AG09319 (cell line): ENCODE results near the gene TBX10.
"Not testable (repeated sequence)": the region's sequence is repeated elsewhere in the genome, so short reads cannot be mapped to it uniquely, and the experiment has no call there.

Source experiments
- DNase-seq: peaks from one replicate; pipeline ENCODE4 v3.0.0-alpha.2; 2010; ENCODE audit warnings: low read depth; ENCODE audit errors: extremely low read depth
- TF ChIP-seq, protein P1 (sequence below): IDR thresholded peaks from 2 replicates; pipeline ENCODE4 v1.5.1; 2011; ENCODE audit warnings: low read depth, mild to moderate bottlenecking, inconsistent platforms, low read length, moderate library complexity

The TBX10 gene

GRCh38 chr11:67662835-67663531 is 23.4 kb upstream of the TBX10 start:
- TF ChIP-seq, protein P1, sequence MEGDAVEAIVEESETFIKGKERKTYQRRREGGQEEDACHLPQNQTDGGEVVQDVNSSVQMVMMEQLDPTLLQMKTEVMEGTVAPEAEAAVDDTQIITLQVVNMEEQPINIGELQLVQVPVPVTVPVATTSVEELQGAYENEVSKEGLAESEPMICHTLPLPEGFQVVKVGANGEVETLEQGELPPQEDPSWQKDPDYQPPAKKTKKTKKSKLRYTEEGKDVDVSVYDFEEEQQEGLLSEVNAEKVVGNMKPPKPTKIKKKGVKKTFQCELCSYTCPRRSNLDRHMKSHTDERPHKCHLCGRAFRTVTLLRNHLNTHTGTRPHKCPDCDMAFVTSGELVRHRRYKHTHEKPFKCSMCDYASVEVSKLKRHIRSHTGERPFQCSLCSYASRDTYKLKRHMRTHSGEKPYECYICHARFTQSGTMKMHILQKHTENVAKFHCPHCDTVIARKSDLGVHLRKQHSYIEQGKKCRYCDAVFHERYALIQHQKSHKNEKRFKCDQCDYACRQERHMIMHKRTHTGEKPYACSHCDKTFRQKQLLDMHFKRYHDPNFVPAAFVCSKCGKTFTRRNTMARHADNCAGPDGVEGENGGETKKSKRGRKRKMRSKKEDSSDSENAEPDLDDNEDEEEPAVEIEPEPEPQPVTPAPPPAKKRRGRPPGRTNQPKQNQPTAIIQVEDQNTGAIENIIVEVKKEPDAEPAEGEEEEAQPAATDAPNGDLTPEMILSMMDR = no peak
- DNase-seq = no peak

GRCh38 chr11:67662142-67662834 is 22.7 kb upstream of the TBX10 start:
- DNase-seq = no peak
- TF ChIP-seq, protein P1 = no peak

DNA sequence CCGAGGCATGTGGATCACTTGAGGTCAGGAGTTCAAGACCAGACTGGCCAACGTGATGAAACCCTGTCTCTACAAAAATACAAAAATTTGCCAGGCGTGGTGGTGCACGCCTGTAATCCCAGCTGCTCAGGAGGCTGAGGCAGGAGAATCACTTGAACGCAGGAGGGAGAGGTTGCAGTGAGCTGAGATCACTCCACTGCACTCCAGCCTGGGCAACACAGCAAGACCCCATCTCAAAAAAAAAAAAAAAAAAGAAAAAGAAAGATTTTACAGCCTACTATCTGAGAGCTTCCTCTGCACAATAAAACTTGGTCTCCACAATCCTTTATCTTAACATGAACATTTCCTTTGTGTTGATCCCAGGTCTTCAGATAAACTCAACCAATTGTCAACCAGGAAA is 21.2 kb upstream of the TBX10 start:
- DNase-seq = not testable (repeated sequence)

DNA sequence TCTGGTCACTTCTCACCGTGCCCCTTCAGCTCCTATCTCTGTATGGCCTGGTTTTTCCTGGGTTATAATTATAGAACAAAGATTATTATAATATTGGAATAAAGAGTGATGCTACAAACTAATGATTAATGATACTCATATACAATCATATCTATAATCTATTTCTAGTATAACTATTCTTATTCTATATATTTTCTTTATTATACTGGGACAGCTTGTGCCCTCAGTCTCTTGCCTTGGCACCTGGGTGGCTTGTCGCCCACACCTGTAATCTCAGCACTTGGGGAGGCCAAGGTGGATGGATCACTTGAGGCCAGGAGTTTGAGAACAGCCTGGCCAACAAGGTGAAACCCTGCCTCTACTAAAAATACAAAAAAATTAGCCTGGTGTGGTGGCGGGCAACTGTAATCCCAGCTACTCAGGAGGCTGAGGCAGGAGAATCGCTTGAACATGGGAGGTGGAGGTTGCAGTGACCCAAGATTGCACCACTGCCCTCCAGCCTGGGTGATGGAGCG is 20.1 kb upstream of the TBX10 start:
- DNase-seq = not testable (repeated sequence)

- DNase-seq = no peak
- TF ChIP-seq, protein P1 = no peak
Observed at GRCh38 chr11:67657300-67657699, 17.7 kb upstream of the TBX10 start.

GRCh38 chr11:67656278-67656922 is 16.8 kb upstream of the TBX10 start:
- TF ChIP-seq, protein P1 = no peak
- no peak for DNase-seq

DNA sequence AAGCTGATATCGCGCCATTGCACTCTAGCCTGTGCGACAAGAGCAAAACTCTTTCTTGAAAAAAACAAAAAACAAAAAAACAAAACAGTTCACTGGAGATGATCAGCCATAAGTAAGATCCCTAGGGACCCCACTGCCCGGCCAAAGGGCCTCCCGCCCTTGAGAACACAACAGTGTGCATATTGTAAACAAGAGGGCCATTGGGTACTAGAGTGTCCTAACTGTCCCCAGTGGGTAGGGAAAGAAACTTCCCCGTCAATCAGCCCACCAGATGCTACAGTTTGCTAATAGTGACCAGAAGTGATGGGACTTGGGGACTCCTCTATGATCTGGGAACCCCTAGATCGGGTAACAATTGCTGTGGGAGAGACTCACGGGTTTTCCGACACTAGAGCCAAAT is 14.7 kb upstream of the TBX10 start:
- TF ChIP-seq, protein P1 = no peak

More for the DNA sequence above, 14.7 kb upstream of the TBX10 start:
- DNase-seq = no peak
